Kidney epithelial cell (primary cell): ENCODE data around the gene GTSE1. TPM values are rescaled to one million over a fixed set of nuclear protein-coding genes. Genes with fewer than 3 reads are reported as not detected.

ENCODE experiments used
- DNase-seq: peaks from one replicate; pipeline ENCODE4 v3.0.0-alpha.2; 2010; ENCODE audit warnings: low read depth
- H3K27me3 ChIP-seq: 2 replicates; pipeline ENCODE4 v1.6.0; 2011; ENCODE audit warnings: low read length; ENCODE audit not compliant: control insufficient read depth, insufficient read depth
- H3K36me3 ChIP-seq: 2 replicates; pipeline ENCODE4 v1.5.1; 2011; ENCODE audit warnings: low read length; ENCODE audit not compliant: control insufficient read depth, insufficient read depth
- H3K4me3 ChIP-seq: 2 replicates; pipeline ENCODE4 v1.5.1; 2011; ENCODE audit warnings: low read depth, mild to moderate bottlenecking, control low read depth, low read length
- total RNA-seq: library from RNA; depleted of rRNA; stranded (reverse); fragments of >200 nt; gene quantifications from 2 replicates; pipeline ENCODE4 v1.2.3, GENCODE V29; 2015
- TF ChIP-seq, protein P1 (sequence below): IDR thresholded peaks from 2 replicates; pipeline ENCODE4 v1.5.1; 2011; ENCODE audit warnings: mild to moderate bottlenecking, moderate library complexity, low read length, control low read depth, inconsistent platforms; ENCODE audit not compliant: insufficient read depth, poor library complexity, severe bottlenecking

The GTSE1 gene
- total RNA-seq, 1 donor from 2014 or later = 3.8 TPM

GRCh38 chr22:46297151-46297812 lies 612 bp downstream of the GTSE1 start:
- no peak for DNase-seq
- Histone ChIP-seq H3K4me3 (peak overlapping the region; percentile 68), H3K27me3 (no peaks in the 10 kb centered on the region), H3K36me3 (no peaks in the 10 kb centered on the region)
- TF ChIP-seq, protein P1, sequence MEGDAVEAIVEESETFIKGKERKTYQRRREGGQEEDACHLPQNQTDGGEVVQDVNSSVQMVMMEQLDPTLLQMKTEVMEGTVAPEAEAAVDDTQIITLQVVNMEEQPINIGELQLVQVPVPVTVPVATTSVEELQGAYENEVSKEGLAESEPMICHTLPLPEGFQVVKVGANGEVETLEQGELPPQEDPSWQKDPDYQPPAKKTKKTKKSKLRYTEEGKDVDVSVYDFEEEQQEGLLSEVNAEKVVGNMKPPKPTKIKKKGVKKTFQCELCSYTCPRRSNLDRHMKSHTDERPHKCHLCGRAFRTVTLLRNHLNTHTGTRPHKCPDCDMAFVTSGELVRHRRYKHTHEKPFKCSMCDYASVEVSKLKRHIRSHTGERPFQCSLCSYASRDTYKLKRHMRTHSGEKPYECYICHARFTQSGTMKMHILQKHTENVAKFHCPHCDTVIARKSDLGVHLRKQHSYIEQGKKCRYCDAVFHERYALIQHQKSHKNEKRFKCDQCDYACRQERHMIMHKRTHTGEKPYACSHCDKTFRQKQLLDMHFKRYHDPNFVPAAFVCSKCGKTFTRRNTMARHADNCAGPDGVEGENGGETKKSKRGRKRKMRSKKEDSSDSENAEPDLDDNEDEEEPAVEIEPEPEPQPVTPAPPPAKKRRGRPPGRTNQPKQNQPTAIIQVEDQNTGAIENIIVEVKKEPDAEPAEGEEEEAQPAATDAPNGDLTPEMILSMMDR = no peak

GRCh38 chr22:46299101-46299500 lies 2.4 kb downstream of the GTSE1 start:
- H3K36me3 ChIP-seq = no peaks in the 10 kb centered on the region
- TF ChIP-seq, protein P1 = no peak
- no peak for DNase-seq

DNA sequence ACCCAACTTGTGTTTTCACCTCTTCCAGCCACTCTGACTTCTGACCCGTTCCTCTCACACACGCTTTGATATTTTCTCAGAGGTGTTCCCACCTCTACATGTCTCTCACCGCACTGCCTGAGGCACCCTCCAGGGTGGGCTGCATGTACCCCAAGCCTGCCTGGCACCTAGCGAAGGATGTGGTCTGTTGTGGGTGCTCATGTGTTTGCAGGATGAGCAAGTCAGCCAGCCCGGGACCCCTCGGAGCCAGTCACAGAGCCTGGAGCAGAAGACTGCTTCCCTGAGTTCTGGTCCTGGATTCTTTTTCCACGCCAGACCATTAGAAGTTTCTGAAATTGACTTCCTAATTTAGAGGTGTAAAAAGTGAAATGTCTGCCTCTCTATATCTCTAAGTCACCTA lies 3.8 kb downstream of the GTSE1 start:
- Histone ChIP-seq H3K27me3 (no peaks in the 10 kb centered on the region), H3K4me3 (no peak overlapping the region), H3K36me3 (no peaks in the 10 kb centered on the region)
- DNase-seq = no peak
- TF ChIP-seq, protein P1 = no peak

More at GRCh38 chr22:46299101-46299500, 2.4 kb downstream of the GTSE1 start:
- no peak overlapping the region for H3K4me3 ChIP-seq
- H3K27me3 ChIP-seq = no peaks in the 10 kb centered on the region

DNA sequence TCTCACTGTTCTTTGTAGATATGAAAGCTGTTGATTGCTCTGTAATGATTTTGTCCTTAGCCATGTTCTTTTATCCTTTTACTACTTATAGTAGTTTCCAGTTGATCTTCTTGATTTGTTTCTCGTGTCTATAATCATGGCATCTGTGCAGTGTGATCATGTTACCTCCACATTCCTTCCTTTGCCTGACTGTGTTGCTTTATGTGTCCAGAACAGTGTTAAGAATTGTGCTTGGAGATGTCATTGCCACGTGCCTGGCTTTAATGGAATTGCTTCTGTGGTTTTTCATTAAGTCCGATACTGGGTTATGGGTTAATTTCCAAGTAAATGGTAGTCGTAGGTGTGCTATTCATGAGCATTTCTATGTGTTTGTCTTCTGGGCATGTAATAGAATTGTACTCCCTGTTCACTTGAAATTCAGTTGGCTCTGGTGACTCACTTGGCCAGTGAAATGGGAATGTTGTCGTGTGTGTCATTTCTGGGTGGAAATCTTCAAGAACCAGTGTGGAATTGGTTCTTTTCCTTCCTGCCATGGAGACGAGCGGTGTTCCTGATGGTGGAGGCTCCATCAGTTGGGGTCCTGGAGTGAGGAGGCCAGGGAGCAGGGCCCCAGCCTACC lies 6.8 kb downstream of the GTSE1 start:
- H3K27me3 ChIP-seq = no peaks in the 10 kb centered on the region
- no peaks in the 10 kb centered on the region for H3K36me3 ChIP-seq
- H3K4me3 ChIP-seq = no peak overlapping the region
- TF ChIP-seq, protein P1 = no peak
- DNase-seq = peak; percentile 14

DNA sequence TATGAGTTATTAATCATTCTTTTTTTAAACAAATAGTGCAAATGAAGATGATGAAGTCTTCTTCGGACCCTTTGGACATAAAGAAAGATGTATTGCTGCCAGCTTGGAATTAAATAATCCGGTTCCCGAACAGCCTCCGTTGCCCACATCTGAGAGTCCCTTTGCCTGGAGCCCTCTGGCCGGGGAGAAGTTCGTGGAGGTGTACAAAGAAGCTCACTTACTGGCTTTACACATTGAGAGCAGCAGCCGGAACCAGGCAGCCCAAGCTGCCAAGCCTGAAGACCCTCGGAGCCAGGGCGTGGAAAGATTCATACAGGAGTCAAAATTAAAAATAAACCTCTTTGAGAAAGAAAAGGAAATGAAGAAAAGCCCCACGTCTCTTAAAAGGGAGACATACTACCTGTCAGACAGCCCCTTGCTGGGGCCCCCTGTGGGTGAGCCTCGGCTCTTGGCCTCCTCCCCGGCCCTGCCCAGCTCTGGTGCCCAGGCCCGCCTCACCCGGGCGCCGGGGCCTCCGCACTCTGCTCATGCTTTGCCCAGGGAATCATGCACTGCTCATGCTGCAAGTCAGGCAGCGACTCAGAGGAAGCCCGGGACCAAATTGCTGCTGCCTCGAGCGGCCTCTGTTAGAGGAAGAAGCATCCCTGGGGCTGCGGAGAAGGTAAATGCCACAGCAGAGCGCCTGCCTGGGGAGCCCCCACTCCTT lies 11.8 kb downstream of the GTSE1 start:
- Histone ChIP-seq H3K4me3 (no peak overlapping the region), H3K27me3 (no peaks in the 10 kb centered on the region), H3K36me3 (no peaks in the 10 kb centered on the region)
- TF ChIP-seq, protein P1 = no peak
- no peak for DNase-seq
